Forelimb muscle (tissue), 1 donor: ENCODE data around the gene CPXM2. TPM values are rescaled to one million over a fixed set of nuclear protein-coding genes. Genes with fewer than 3 reads are reported as not detected.

Experiments
- DNase-seq: peaks from one replicate; pipeline ENCODE4 v3.0.0-alpha.2; 2013; ENCODE audit warnings: low read depth
- polyA plus RNA-seq: library from polyadenylated mRNA; unstranded; fragments of 120-200 nt; gene quantifications from one replicate; pipeline ENCODE4 v1.2.1, GENCODE V29; 2013; ENCODE audit not compliant: insufficient read length

Gene CPXM2
- polyA plus RNA-seq, 1 donor: 0.25 TPM

GRCh38 chr10:123800289-123800688, 91.3 kb downstream of the CPXM2 start:
- no peak for DNase-seq

GRCh38 chr10:123798856-123799255, 92.8 kb downstream of the CPXM2 start:
- no peak for DNase-seq

GRCh38 chr10:123797813-123798212, 93.8 kb downstream of the CPXM2 start:
- no peak for DNase-seq

DNA sequence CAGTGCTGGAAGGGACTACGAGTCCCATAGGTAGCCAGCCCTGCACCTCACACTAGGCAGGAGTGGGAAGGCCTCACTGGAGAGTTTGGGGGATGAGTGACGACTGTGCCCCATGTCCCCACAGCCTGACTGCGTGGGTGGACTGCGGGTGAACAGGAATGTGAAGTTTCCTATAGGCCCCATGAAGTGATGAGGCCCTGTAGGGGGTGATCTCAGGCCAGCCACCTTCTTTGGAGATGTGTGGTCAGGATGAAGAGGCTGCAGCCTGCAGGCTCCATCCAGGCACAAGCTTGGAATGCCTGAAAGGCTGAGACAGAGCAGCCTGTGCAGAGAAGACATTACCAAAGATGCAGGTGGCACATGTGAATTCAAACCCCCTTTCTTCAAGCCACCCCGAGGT, 94.9 kb downstream of the CPXM2 start:
- DNase-seq: no peak

GRCh38 chr10:123795846-123796590, 95.6 kb downstream of the CPXM2 start:
- no peak for DNase-seq

GRCh38 chr10:123795196-123795780, 96.3 kb downstream of the CPXM2 start:
- no peak for DNase-seq

- no peak for DNase-seq
Measured at GRCh38 chr10:123792248-123792978, 99.2 kb downstream of the CPXM2 start.

GRCh38 chr10:123790132-123790885, 101.3 kb downstream of the CPXM2 start:
- DNase-seq: no peak

GRCh38 chr10:123788981-123789380, 102.6 kb downstream of the CPXM2 start:
- DNase-seq: no peak

DNA sequence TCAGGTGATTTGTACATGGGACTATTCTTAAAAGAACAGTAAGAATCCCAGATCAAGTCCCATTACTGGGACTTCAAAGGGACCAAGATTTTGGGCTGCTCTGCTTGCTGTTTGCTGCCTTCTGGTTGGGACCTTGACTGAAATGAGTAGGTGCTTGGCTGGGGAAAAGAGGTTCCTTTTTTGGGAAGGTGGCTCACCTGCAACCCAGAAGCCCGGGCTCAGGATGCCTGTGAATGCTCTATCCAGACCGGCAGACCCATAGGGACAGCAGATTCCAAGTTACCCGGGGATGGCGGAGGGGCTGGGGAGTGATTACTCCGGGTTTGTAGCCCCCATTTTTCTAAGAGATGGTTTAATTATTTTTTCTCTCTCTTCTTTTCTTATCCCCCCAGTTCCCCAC, 104.0 kb downstream of the CPXM2 start:
- no peak for DNase-seq

GRCh38 chr10:123786896-123787295, 104.7 kb downstream of the CPXM2 start:
- no peak for DNase-seq

- DNase-seq: no peak
Measured at GRCh38 chr10:123786306-123786705, 105.3 kb downstream of the CPXM2 start.

GRCh38 chr10:123784646-123785045, 107.0 kb downstream of the CPXM2 start:
- DNase-seq: no peak

- no peak for DNase-seq
Measured at GRCh38 chr10:123784216-123784615, 107.4 kb downstream of the CPXM2 start.

GRCh38 chr10:123783296-123783695, 108.3 kb downstream of the CPXM2 start:
- no peak for DNase-seq

DNA sequence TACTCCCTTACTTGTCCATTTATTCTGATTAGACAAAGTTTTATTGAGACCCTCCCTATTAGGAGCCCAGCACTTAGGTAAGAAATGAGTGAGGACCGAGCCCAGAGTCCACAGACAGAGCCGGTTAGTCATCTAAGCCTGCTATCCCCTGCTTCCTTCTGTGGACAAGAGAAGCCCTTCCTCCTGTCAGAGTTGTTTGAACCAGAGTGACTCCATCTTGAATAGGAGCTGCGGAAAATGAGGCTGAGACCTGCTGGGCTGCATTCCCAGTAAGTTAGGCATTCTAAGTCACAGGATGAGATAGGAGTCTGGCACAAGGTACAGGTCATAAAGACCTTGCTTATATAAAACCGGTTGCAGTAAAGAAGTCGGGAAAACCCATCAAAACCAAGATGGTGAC, 109.1 kb downstream of the CPXM2 start:
- DNase-seq: no peak

GRCh38 chr10:123781956-123782500, 109.6 kb downstream of the CPXM2 start:
- DNase-seq: no peak

GRCh38 chr10:123781324-123781900, 110.2 kb downstream of the CPXM2 start:
- DNase-seq: no peak

DNA sequence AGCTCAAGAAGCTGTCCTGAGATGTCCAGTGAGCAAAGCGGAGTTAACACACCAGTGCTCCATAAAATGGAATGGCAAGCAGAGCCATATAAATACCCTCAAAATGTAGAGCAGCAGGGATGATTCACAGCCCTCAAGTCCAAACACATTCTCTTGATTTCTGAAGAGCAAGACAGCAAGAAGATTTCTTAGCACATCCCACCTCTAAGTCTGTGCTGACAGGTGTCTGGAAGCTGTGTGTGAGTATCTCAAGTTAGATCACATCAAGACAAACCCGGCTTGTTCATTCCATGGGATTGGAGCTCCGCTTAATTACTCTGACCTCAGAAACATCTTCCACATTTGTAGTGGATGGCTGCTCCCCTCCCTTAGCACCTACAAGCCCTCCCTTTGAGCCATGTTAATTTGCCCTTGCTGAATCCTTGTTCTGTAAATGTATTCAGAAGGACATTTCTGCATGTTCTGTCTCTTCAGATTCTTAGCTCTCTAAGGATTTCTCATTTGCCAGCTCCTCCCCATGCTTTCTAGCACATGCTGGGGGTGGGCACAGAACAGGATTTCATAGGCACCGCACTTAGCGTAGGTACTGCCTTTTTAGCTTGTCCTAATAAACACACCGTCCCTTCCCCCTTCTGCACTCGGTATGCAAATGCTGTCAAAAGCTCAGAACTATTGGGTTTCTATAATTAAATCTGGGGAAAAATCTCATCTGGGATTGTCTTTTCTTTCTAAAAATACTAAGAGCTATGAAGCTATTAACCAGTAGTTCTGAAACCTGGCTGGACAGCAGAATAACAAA, 112.7 kb downstream of the CPXM2 start:
- DNase-seq: no peak

GRCh38 chr10:123777881-123778280, 113.7 kb downstream of the CPXM2 start:
- no peak for DNase-seq
